NCI-H460 (cell line): Measurements from ENCODE around the gene OSBPL5. TPM values are rescaled to one million over a fixed set of nuclear protein-coding genes. Genes with fewer than 3 reads are reported as not detected.
A peak's percentile ranks its signal among the peaks of the same experiment; 100 is the strongest.

Experiments
- DNase-seq: peaks from one replicate; pipeline ENCODE4 v3.0.0-alpha.2; 2016; ENCODE audit warnings: low read depth; ENCODE audit errors: extremely low read depth
- total RNA-seq: library from RNA; depleted of rRNA; stranded (reverse); fragments of >200 nt; shearing (Covaris generic); gene quantifications from 2 replicates; pipeline ENCODE4 v1.2.3, GENCODE V29; 2014

OSBPL5 gene
- total RNA-seq, 1 experiment from 2014 or later = 84.9 TPM

DNA sequence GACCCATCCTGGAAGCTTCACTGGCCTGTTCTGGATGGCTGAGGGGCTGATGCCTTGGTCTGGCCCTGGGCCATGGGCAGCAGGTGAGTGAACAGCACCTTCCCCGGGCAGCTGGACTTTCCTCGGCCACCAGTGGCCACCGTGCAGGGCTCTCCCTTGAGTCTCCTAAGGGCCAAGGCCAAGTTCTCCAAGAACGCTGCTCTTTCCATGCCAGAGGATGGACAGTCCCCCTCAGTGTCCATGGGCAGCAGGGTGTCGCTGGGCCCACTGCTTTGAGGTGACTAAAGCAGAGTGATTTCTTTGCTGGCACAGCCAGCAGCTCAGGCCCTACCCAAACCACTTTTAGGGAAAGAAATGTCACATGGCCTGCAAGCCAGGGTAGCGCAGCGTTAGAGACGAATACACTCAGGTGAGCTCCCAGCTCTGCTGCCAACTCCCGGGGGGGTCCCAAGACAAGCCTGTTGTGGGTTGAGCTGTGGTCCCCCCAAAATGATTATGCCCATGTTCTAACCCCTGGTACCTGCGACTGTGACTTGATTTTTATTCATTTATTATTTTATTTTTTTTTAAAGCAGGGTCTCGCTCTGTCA lies 104.6 kb downstream of the OSBPL5 start:
- no peak for DNase-seq

- DNase-seq = no peak
These were observed 106.1 kb downstream of the OSBPL5 start for GRCh38 chr11:3058753-3059664.

DNA sequence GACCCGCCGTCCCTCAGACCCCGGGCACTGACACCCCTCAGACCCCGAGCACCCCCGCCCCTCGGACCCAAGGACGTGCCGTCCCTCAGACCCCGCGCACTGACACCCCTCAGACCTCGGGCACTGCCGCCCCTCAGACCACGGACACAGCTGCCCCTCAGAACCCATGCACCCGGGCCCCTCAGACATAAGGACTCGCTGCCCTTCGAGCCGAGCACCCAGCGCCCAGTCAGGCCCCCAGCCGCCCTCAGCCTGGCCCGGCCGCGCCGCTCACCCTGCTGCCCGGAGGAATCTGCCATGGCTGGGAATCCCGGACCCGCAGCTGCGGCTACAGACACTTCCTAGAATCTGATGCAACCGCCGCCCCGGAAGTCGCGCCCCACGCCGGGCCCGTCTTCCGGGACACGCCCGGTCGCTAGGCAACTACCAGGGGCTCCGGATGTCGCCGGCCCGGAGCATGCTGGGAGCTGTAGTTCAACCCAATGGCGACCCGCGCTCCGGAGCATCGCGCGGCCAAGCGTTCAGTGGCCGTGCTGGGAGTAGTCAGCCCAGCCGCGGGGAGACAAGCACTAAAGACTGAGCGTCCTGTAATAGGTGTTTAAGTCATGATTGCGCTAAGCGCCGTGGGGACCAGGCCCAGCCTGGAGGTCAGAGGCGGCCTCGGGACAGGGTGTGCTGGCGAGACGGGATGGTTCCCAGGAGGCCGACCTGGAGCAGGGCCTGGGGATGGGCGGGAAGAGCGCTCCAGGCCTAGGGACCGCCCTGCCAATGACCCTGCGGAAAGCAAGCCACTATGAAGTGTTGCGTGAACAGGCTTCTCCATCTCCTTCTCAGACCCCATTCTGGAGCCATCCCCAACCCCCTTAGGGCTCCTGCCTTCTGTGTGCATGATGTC lies 107.8 kb downstream of the OSBPL5 start, which contains the start of gene CARS1:
Gene CARS1 (minus strand): TSS at position 355 of the 895 bp plus-strand sequence. CDS start 56 bp downstream, at position 299.
- peak; percentile 89 for DNase-seq

DNA sequence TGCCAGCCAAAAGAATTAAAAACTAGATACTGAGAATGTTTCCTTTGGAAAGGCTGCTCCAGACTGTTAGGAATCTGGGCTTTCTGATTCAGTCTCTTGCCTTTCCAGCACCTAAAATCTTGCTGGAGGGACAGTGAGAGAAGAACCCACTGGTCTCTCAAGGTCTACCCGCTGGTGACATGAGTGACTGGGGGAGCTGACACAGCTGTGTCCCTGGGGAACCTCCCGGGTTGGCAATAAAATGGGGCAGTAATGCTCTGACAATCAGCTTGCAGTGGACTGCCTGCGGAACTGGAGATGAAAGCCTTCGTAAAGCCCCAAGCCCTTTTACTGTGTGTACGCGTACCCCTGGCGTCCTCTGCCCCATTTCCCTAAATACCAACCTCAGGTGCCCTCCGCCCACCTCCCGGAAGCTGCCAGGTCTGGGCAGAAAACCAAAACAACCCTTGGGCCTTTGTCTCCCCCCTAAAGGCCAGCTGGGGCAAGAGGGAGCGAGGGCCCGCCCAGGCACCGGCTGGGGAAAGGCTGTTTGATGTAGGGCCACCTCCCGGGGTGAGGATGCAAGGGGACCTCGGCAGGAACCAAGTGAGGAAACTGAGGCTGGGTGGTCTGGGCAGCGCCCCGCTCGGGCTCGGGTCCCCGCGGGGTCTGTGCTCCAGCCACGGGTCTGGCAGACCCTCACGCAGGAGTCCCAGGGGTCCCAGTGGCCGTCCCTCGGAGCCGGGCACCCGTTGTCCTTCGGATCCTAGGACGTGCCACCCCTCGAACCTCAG lies 108.6 kb downstream of the OSBPL5 start:
- no peak for DNase-seq

DNA sequence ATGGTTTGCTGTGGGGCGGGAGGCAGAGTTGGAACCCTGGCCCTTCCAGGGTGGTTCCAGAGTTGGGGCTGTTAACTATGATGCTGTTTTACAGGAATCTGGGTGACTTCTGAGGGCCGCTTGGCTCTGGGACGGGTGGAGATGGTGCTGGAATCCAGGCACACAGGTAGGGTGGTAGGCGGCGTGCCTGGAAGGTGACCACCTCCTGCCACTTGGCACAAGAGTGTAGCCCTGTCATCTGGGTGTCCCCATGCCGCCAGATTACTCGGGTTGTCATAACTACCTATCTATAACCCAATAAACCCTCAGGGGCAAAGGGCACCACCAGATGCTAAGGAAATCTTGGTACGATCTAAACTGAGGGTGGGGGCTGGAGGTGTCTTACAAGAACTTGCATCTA lies 109.2 kb downstream of the OSBPL5 start:
- DNase-seq = no peak

DNA sequence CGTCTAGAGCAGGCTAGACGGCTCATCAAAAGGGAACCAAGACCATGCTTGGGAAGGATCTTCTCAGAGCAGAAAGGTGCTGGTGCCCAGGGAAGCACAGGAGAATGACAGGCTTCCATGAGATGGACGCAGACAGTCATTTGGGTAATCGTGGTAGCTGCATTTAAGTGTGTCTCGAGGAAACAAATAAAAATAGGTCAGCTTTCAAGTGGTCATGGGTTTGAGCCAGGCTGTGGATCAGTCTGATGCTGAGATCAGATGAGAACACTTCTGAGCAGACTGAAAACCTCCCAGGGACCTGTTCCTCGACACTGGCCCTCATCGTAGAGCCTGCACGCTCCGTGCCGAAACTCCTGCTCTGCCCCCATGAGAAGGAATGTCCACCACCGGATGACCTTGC lies 112.5 kb downstream of the OSBPL5 start:
- DNase-seq = no peak

- no peak for DNase-seq
These were observed 113.0 kb downstream of the OSBPL5 start for GRCh38 chr11:3052109-3052479.

GRCh38 chr11:3051196-3052108 lies 113.7 kb downstream of the OSBPL5 start:
- DNase-seq = no peak

DNA sequence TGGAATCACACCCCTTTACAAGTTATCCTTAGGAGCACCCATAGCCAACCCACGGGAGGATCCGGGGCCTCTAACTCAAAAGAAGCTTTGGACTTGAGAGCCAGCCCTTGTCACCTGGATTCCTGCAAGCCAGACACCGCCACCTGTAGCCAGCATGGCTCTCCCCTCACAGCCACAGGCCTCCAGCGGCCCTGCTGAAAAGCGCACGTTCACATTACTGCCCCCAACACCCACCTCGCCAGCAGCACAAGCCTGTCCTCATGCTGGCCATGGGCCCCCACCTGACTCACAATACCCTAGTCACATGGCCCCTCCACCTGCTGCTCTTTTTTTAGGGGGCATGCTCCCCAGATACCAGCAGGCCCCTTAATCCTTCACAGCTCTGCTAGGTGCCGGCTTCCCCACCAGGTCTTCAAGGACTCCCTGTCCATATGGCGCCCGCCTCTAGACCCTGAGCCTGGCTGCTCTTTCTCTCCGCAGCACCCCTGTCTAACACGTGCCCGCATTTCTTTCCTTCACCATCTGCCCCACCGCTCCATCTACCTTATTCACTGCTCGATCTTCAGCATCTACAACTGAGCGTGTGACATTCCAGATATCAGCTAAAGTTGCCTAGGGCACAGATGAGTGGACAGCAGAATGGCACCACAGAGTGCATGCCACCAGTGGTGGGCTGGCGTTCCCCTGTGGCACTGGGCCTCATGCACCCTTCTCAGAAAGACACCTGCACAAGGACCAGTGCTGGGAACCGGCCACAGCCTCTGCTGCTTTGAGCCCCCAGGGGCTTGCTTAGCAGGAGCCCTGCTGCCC lies 114.5 kb downstream of the OSBPL5 start:
- no peak for DNase-seq

DNA sequence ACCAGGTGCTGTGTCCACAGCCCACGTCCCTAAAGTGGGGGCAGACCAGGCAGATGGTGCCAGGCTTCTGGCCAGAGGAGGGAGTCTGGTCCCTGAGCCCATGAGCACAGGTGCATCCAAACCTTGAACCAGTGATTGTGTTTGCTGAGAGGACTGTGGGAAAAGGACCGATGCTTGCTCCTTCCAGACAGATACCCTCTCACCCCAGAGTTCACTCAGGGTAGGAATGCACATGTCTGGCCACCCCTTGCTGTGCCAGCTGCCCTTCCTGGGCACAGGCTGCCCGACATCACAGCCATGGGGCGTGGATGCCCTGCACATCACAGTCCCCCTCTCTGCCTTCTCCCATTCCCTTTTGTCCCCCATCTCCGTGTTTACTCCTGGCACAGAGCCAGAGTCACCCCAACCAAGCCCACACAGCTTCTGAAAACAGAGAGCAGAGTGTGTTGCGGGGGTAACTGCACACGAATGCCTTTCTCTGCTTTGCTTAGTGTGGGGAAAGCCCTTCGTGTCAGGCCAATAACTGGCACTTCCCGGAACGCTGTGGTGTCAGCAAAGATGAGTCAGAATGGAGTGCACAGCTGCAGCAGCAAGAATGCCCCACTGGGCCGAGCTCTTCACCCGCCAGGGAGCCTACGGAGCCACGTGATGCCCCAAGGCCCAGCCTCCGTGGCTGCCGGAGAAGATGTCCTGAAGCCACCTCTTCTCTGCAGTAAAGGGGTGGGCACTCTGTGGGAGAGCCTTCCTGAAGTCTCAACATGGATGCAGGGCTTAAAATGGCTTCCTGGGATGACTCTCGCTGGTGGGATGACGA lies 115.5 kb downstream of the OSBPL5 start:
- peak; percentile 39 for DNase-seq

DNA sequence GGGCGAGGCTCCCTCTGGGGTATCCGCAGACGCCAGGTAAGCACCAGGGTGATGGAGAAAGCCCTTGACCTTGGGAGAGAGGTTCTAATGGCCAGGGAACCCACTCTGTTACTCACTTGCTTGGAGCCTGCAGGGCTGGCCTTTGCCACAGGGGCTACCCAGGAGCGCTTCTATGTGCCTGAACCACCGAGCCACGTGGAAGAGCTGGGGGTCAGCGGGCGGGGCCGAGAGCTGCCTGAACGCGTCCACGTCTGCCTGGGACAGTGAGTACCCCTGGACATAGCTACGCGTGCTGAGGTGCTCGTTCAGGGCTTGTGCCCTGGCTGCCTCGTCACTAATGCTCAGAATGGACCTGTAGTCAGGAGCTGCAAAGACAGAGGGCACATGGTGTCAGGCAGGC lies 117.5 kb downstream of the OSBPL5 start:
- no peak for DNase-seq

- no peak for DNase-seq
These were observed 118.5 kb downstream of the OSBPL5 start for GRCh38 chr11:3046641-3047040.

- DNase-seq = no peak
These were observed 118.9 kb downstream of the OSBPL5 start for GRCh38 chr11:3046190-3046589.

DNA sequence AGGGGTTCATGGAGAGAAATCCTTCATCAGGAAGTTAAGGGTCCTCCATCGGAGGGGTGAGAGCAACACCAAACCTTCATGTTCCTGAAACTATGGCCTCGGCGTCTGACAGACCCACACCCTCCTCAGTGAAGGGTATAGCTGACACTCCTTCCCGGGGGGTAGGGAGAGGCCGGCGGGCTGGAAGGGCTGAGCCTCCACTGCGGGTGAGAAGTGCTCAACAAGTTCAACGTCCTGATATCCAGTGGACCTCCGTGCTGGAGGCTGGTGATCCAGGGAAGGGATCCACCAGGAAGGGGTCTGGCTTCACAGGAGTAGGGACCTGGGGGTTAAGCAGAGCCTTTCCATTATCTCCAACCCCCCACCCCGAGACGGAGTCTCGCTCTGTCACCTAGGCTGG lies 120.2 kb downstream of the OSBPL5 start:
- DNase-seq = no peak

GRCh38 chr11:3044004-3044403 lies 121.1 kb downstream of the OSBPL5 start:
- no peak for DNase-seq

DNA sequence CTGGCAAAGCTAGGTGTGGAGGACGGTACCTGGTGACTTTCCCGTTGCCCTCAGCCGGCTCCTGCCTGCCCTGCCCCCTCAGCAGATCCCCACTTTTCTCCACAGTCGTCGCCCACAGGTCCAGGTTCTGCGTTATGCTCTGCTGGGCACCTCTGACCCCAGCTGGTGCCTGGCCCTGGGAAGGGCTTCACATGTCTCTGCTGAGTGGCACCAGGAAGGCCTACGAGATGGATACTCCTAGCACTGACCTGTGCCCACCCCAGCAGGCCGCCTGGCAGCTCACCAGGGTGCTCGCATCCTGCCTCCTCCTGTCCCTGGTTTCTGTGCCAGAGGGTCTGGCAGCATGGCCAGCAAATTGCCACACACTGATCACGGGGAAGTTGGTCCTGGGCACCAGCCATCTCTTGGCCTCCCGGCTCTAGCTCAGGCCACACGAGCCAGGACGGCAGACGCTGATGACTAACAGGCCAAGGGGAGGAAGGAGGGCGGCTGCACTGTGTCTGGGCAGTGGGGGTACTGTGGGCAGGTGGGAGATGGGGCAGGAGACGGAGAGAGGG lies 121.7 kb downstream of the OSBPL5 start:
- no peak for DNase-seq
